Measurements from ENCODE around the gene KRT7. TPM values are rescaled to one million over a fixed set of nuclear protein-coding genes. Genes with fewer than 3 reads are reported as not detected.
A peak's percentile ranks its signal among the peaks of the same experiment; 100 is the strongest.

The KRT7 gene
- total RNA-seq, 1 donor from 2014 or later = not detected

DNA sequence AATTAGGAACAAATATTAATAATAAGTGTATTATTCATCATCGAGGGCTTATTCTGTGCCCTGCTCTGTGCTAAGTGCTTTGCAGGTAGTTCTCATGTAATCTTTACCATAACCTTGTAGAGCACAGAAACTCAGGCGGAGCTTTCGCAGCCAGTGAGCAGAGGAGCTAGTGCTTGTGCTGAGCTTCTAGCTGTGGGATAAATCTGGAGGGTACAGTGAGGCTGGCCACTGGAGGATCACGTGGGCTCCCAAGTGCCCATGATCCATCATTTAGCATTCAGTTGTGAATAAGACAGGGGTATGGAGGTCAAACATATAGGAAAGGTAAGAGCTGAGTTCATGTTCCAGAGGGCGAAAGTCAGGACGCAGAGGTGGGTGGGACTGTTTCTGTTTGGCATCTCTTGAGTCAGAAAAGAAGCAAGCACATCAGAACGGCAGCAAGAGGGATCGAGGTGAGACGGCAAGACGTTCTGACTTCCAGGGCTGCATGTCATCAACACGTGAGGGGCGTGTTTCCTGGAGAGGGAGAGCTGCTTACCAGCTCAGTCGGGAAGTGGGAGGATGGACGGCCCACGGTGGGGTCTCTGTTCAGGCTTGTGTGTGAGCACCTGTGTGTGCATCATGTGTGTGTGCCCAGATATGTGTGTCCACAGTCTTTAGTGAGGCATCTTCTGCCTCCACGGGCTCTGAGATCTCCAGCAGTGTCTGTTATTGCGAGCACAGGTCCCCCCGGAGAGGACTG lies 24.4 kb upstream of the KRT7 start:
- DNase-seq (ENCODE audit: low read depth, low spot score) = no peak
- TF ChIP-seq, protein P1, sequence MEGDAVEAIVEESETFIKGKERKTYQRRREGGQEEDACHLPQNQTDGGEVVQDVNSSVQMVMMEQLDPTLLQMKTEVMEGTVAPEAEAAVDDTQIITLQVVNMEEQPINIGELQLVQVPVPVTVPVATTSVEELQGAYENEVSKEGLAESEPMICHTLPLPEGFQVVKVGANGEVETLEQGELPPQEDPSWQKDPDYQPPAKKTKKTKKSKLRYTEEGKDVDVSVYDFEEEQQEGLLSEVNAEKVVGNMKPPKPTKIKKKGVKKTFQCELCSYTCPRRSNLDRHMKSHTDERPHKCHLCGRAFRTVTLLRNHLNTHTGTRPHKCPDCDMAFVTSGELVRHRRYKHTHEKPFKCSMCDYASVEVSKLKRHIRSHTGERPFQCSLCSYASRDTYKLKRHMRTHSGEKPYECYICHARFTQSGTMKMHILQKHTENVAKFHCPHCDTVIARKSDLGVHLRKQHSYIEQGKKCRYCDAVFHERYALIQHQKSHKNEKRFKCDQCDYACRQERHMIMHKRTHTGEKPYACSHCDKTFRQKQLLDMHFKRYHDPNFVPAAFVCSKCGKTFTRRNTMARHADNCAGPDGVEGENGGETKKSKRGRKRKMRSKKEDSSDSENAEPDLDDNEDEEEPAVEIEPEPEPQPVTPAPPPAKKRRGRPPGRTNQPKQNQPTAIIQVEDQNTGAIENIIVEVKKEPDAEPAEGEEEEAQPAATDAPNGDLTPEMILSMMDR (conservative IDR thresholded peaks at IDR 0.05) = no peak
- Mint-ChIP-seq H3K27me3 (ENCODE audit: low read depth) (peaks cover 8% of the 10 kb centered on the region), H3K36me3 (ENCODE audit: low read depth) (no peaks in the 10 kb centered on the region), H3K9me3 (no peaks in the 10 kb centered on the region), H3K4me3 (no peak overlapping the region), H3K4me1 (no peaks in the 10 kb centered on the region), H3K27ac (ENCODE audit: unreplicated experiment) (no peak overlapping the region)

DNA sequence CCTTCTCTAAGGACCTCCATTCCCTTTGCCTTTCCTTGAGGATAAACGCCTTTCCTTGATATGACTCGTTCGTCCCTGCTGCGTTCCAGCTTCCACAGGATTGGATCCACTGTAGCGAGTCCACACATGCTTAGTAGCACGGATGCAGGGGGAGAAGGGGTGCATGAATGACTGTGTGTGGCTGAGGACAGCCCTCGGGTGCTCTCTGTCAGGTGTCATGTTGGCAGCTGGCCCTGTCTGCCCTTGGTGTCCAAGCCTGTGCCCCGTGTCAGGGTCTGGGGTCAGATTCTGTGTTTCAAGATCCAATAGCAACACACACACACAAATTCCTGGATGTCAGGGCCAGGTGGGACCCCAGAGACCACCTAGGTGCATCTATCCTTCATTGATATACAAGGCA lies 23.7 kb upstream of the KRT7 start:
- no peak for DNase-seq (ENCODE audit: low read depth, low spot score)
- Mint-ChIP-seq H3K27me3 (ENCODE audit: low read depth) (peaks cover 8% of the 10 kb centered on the region), H3K4me1 (no peaks in the 10 kb centered on the region), H3K36me3 (ENCODE audit: low read depth) (no peaks in the 10 kb centered on the region), H3K9me3 (no peaks in the 10 kb centered on the region), H3K27ac (ENCODE audit: unreplicated experiment) (no peak overlapping the region), H3K4me3 (no peak overlapping the region)
- TF ChIP-seq, protein P1 (conservative IDR thresholded peaks at IDR 0.05) = no peak

DNA sequence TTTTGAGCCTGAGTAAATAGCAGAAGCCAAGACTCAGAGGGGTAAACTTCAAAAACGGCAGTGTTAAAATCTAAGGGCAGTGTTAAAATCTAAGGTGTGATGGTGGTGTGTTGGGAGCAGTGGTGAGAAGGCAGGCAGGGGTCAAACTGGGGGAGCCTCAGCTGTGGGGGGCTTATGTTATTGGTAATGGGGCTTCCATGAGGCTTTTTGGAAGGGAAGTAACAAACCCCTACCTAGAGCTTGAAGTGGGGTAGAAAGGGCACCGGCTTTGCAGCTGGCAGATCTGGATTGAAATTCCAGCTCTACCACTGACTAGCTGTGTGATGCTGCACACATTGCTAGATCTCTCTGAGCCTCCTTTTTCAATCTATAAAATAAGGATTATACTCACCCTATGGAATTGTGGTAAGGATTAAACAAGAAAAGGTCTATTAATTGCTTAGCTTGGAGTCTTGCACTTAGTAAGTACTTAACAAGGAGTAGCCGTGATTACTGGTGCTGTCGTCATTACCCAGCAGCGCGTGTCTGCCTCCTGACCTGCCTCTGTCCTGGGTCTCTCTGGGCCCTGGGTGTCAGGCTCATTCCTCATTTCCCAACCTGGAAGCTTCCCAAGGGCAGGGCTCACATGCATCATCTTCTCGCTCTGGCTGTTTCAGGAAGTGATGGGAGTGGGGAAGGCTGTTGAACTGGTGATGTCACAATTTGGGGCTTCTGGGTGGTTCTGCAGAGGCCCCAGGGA lies 22.7 kb upstream of the KRT7 start:
- TF ChIP-seq, protein P1 (conservative IDR thresholded peaks at IDR 0.05) = no peak
- Mint-ChIP-seq H3K9me3 (no peaks in the 10 kb centered on the region), H3K4me3 (no peak overlapping the region), H3K27ac (ENCODE audit: unreplicated experiment) (no peak overlapping the region), H3K27me3 (ENCODE audit: low read depth) (peaks cover 8% of the 10 kb centered on the region), H3K4me1 (no peaks in the 10 kb centered on the region), H3K36me3 (ENCODE audit: low read depth) (no peaks in the 10 kb centered on the region)
- no peak for DNase-seq (ENCODE audit: low read depth, low spot score)

DNA sequence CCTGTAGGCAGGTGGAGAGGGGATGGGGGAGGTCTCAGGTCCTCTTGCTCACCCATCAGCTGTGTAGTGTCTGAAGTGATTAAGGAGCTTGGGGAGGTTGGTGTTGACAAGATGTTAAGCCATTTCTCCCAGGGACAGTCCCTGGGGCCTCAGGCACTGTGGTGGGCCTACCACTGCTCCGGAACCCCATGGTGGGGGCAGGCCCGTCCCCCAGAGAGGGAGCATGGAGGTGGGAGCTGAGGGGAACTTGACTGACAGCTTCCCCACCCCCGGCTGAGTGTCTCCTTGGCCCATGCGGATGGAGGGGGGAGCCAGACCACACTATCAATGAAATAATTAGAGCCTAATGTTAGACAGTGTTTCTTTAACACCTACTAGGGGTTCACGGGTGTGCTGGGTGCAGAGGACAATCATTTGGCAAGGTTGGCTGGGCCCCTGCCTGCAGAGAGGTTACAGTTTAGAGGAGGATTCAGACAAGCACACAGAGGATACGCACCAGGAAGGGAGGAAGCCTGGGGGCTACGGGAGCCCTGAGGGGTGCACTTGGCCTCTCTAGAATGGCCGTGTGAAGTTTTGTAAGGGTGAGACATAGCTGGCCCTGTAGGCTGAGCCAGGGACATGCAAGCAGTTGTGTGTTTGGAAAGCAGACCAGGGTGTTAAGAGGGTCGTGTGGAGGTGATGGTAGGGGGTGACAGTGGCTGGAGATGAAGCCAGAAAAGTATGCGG lies 22.0 kb upstream of the KRT7 start:
- H3K4me1 Mint-ChIP-seq = no peaks in the 10 kb centered on the region
- H3K36me3 Mint-ChIP-seq (ENCODE audit: low read depth) = no peaks in the 10 kb centered on the region
- TF ChIP-seq, protein P1 (conservative IDR thresholded peaks at IDR 0.05) = no peak
- DNase-seq (ENCODE audit: low read depth, low spot score) = no peak
- no peaks in the 10 kb centered on the region for H3K9me3 Mint-ChIP-seq
- peak overlapping the region; percentile 94 for H3K27ac Mint-ChIP-seq (ENCODE audit: unreplicated experiment)
- peaks cover 8% of the 10 kb centered on the region for H3K27me3 Mint-ChIP-seq (ENCODE audit: low read depth)
- no peak overlapping the region for H3K4me3 Mint-ChIP-seq

DNA sequence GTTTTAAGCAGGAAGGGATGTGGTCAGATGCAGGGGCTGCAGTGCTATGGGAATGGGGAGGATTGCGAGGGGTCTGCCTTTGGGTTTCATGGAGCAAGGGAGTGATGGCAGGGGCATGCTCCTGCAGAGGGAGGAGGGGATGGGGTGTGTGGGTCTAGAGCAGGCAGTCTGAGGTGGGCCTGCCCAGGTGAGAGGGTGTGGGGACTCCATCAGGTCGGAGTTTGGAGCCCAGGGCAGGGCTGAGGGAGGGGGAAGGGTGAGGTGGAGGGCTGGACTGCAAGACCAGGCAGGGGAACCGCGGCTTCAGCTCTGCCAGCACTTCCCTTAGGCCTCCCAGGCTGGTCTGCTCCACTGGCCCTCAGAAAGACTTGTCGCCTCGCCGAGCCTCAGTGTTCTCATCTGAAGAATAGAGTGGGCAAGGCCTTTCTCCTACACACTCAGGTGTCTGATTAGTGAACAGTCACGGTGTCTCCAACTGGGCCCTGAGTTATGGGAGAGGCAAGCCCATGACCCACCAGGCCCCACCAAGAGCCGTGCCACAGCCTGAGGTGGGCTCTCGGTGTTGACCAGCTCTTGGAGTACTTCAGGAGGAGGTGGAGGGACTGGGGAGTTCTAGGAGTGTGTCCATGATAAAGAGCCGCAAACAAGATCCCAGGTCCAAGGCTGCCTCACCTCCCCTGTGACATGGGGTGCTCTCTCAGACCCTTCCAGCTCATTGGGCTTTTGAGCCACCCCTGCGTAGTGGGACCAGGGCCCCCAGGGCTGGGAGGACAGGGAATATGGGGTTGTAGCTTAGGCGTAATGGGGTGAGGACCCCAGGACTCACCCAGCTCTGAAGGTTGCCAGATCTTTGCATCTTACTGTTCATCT lies 21.1 kb upstream of the KRT7 start:
- TF ChIP-seq, protein P1 (conservative IDR thresholded peaks at IDR 0.05) = no peak
- Mint-ChIP-seq H3K9me3 (no peaks in the 10 kb centered on the region), H3K36me3 (ENCODE audit: low read depth) (no peaks in the 10 kb centered on the region), H3K27ac (ENCODE audit: unreplicated experiment) (peak overlapping the region; percentile 94), H3K4me3 (no peak overlapping the region), H3K27me3 (ENCODE audit: low read depth) (peaks cover 8% of the 10 kb centered on the region), H3K4me1 (no peaks in the 10 kb centered on the region)
- no peak for DNase-seq (ENCODE audit: low read depth, low spot score)

Measured in neural crest cell (in vitro differentiated cells).